Measurements from ENCODE around the gene WARS2. TPM values are rescaled to one million over a fixed set of nuclear protein-coding genes. Genes with fewer than 3 reads are reported as not detected.

WARS2 gene
- total RNA-seq, 4 donors from 2014 or later, result 5.8 to 12.6 (median 10.0) TPM

- Histone ChIP-seq H3K9me3 (no peaks in the 10 kb centered on the region), H3K36me3 (no peaks in the 10 kb centered on the region), H3K27ac (replicated peaks in 1 of 4) (no peak overlapping the region), H3K4me1 (peaks cover 12 to 20% (median 19%) of the 10 kb centered on the region in 4 donors), H3K4me3 (no peak overlapping the region), H3K27me3 (peaks cover 0 to 26% (median 13%) of the 10 kb centered on the region in 4 donors)
- TF ChIP-seq POLR2A (IDR thresholded peaks at IDR 0.05; ENCODE audit: low read depth), result no peak
- TF ChIP-seq CTCF (IDR thresholded peaks at IDR 0.05), result no peak
- WGBS, result 83% methylated on average over 5 of the region's 5 CpGs
- DNase-seq (ENCODE audit: extremely low spot score), result peak; percentile 39
- intact Hi-C loops (cut with DNase I), result no loop called here
These were observed 128.1 kb downstream of the WARS2 start for GRCh38 chr1:119012383-119012782.

GRCh38 chr1:119011706-119012105, 128.7 kb downstream of the WARS2 start:
- Histone ChIP-seq H3K36me3 (no peaks in the 10 kb centered on the region), H3K27me3 (peaks cover 0 to 32% (median 19%) of the 10 kb centered on the region in 4 donors), H3K9me3 (no peaks in the 10 kb centered on the region), H3K27ac (replicated peaks in 1 of 4) (no peak overlapping the region), H3K4me1 (peaks cover 17 to 27% (median 26%) of the 10 kb centered on the region in 4 donors), H3K4me3 (no peak overlapping the region)
- TF ChIP-seq CTCF (IDR thresholded peaks at IDR 0.05), result no peak
- intact Hi-C loops (cut with DNase I), result no loop called here
- WGBS, result 89% methylated on average over 3 of the region's 3 CpGs
- DNase-seq (ENCODE audit: extremely low spot score), result peak; percentile 31

GRCh38 chr1:119011116-119011515, 129.3 kb downstream of the WARS2 start:
- peaks cover 21 to 32% (median 31%) of the 10 kb centered on the region in 4 donors for H3K4me1 ChIP-seq
- peaks cover 0 to 38% (median 25%) of the 10 kb centered on the region in 4 donors for H3K27me3 ChIP-seq
- intact Hi-C loops (cut with DNase I), result no loop called here
- H3K9me3 ChIP-seq, result no peaks in the 10 kb centered on the region
- WGBS, result 90% methylated on average over 2 of the region's 2 CpGs
- no peaks in the 10 kb centered on the region for H3K36me3 ChIP-seq
- TF ChIP-seq CTCF (IDR thresholded peaks at IDR 0.05) (no peak), POLR2A (IDR thresholded peaks at IDR 0.05; ENCODE audit: low read depth) (no peak)
- no peak overlapping the region for H3K27ac ChIP-seq (replicated peaks in 1 of 4)
- DNase-seq (ENCODE audit: extremely low spot score), result no peak
- H3K4me3 ChIP-seq, result no peak overlapping the region

- intact Hi-C loops (cut with DNase I), result no loop called here
- DNase-seq (ENCODE audit: extremely low spot score), result no peak
These were observed 130.3 kb downstream of the WARS2 start for GRCh38 chr1:119010201-119010600.

More at GRCh38 chr1:119010201-119010600, 130.3 kb downstream of the WARS2 start:
- TF ChIP-seq POLR2A (IDR thresholded peaks at IDR 0.05; ENCODE audit: low read depth) (no peak), CTCF (IDR thresholded peaks at IDR 0.05) (no peak), POLR2AphosphoS5 (IDR thresholded peaks at IDR 0.05) (no peak), EP300 (IDR thresholded peaks at IDR 0.05) (no peak)
- Histone ChIP-seq H3K27me3 (peaks cover 0 to 47% (median 31%) of the 10 kb centered on the region in 4 donors), H3K36me3 (no peaks in the 10 kb centered on the region), H3K4me1 (peaks cover 21 to 35% (median 33%) of the 10 kb centered on the region in 4 donors), H3K9me3 (no peaks in the 10 kb centered on the region), H3K4me3 (no peak overlapping the region), H3K27ac (replicated peaks in 1 of 4) (no peak overlapping the region)
- 80% methylated on average over 1 of the region's 1 CpG for WGBS
